Loucy (cell line): ENCODE data around the gene MGRN1.

ENCODE experiments used
- CTCF ChIP-seq: fragments of 200-600 bp; sonication (generic); conservative IDR thresholded peaks from 2 replicates; pipeline ENCODE4 v1.5.1; 2014; ENCODE audit warnings: mild to moderate bottlenecking, antibody characterized with exemption, low read length
- EZH2phosphoT487 ChIP-seq: fragments of 200-600 bp; IDR thresholded peaks from 2 replicates; pipeline ENCODE4 v1.6.1; 2018; ENCODE audit warnings: antibody characterized with exemption, mild to moderate bottlenecking, moderate library complexity, borderline replicate concordance

- TF ChIP-seq CTCF (no peak), EZH2phosphoT487 (no peak)
Observed at GRCh38 chr16:4728676-4729075, 104.0 kb downstream of the MGRN1 start.
